HCT116 (cell line): ENCODE data around the gene RNF208. TPM values are rescaled to one million over a fixed set of nuclear protein-coding genes. Genes with fewer than 3 reads are reported as not detected.

ENCODE experiments used
- ATAC-seq: fragments of 200-7000 bp; cut with Tn5 transposase; 2 replicates; pipeline ENCODE4 v1.9.1; 2020; ENCODE audit warnings: mild to moderate bottlenecking, moderate library complexity
- BruUV-seq: library from RNA; stranded (reverse); fragments of 400-500 nt; replicated peaks from 2 replicates; lab custom pipeline; 2021; lab: Mats Ljungman, UMichigan
- CTCF ChIA-PET: fragments of 300-600 bp; sonication (Branson Sonifier 250); formaldehyde crosslinking; loops from one replicate; lab custom pipeline; 2021; ENCODE audit warnings: antibody characterized with exemption; lab: Charles Lee
- POLR2A ChIA-PET: fragments of 300-600, 350-600 bp; sonication (Branson Sonifier 250); formaldehyde crosslinking; loops from one replicate; lab custom pipeline; 2021; ENCODE audit warnings: antibody characterized with exemption; lab: Charles Lee
- RAD21 ChIA-PET, 2 experiments: fragments of 300-600 bp; sonication (Branson Sonifier 250); formaldehyde crosslinking; loops; one replicate each; lab custom pipeline; 2023; ENCODE audit warnings: low total read pairs in 2 of 2; ENCODE audit not compliant: uncharacterized antibody in 2 of 2, unreplicated experiment in 2 of 2, low non-redundant PET in 1 of 2; lab: Charles Lee
- DNase-seq: peaks from one replicate; pipeline ENCODE4 v3.0.0-alpha.2; 2010; ENCODE audit warnings: low read depth, low spot score
- H2AFZ ChIP-seq: fragments of 200-600 bp; shearing (Covaris generic), sonication (generic); 2 replicates; pipeline ENCODE4 v1.6.1; 2017; ENCODE audit warnings: low read depth, mixed run types, mixed read lengths, antibody characterized with exemption, low read length; ENCODE audit not compliant: poor library complexity, severe bottlenecking
- H3K27ac ChIP-seq: 2 replicates; pipeline ENCODE4 v1.5.1; 2012; ENCODE audit warnings: low read depth, low read length
- H3K27me3 ChIP-seq: fragments of 200-600 bp; sonication (generic); 2 replicates; pipeline ENCODE4 v1.6.1; 2016; ENCODE audit warnings: mixed run types, low read length, mixed read lengths; ENCODE audit not compliant: insufficient read depth
- H3K36me3 ChIP-seq, 2 experiments: fragments of 200-500 bp in 1 of 2; fragments of 200-600 bp in 1 of 2; sonication (Bioruptor generic) in 1 of 2; sonication (generic) in 1 of 2; 2 replicates each; pipeline versions ENCODE4 v1.5.1 to v1.6.1; 2014 to 2016; ENCODE audit warnings: low read length in 2 of 2, inconsistent platforms in 1 of 2, mixed read lengths in 1 of 2, mixed run types in 1 of 2; ENCODE audit not compliant: insufficient read depth in 2 of 2, control insufficient read depth in 1 of 2
- H3K4me1 ChIP-seq, 2 experiments: fragments of 200-600 bp in 1 of 2; sonication (generic) in 1 of 2; 2 replicates each; pipeline versions ENCODE4 v1.5.1 to v1.6.1; 2012 to 2017; ENCODE audit warnings: low read length in 2 of 2, inconsistent platforms in 1 of 2, mild to moderate bottlenecking in 1 of 2, mixed read lengths in 1 of 2, mixed run types in 1 of 2, moderate library complexity in 1 of 2; ENCODE audit not compliant: insufficient read depth in 2 of 2, control insufficient read depth in 1 of 2
- H3K4me2 ChIP-seq: fragments of 200-600 bp; sonication (generic); 2 replicates; pipeline ENCODE4 v1.6.1; 2017; ENCODE audit warnings: mixed run types, low read length, mixed read lengths
- H3K4me3 ChIP-seq, 2 experiments: fragments of 200-600 bp in 1 of 2; sonication (generic) in 1 of 2; replicated peaks in 1 of 2; 2 replicates each; pipeline ENCODE4 v1.5.1; 2011 to 2016; ENCODE audit warnings: low read length in 2 of 2, control low read depth in 1 of 2, low read depth in 1 of 2, mild to moderate bottlenecking in 1 of 2, mixed read lengths in 1 of 2, mixed run types in 1 of 2
- H3K79me2 ChIP-seq: fragments of 200-600 bp; sonication (generic); 2 replicates; pipeline ENCODE4 v1.6.1; 2017; ENCODE audit warnings: mild to moderate bottlenecking, mixed run types, low read length, moderate library complexity, mixed read lengths; ENCODE audit not compliant: insufficient read depth
- H3K9ac ChIP-seq: fragments of 200-600 bp; sonication (generic); 2 replicates; pipeline ENCODE4 v1.6.1; 2016; ENCODE audit warnings: low read length, mixed read lengths
- H3K9me2 ChIP-seq: fragments of 200-600 bp; sonication (generic), shearing (Covaris generic); 2 replicates; pipeline ENCODE4 v1.6.1; 2017; ENCODE audit warnings: mixed run types, mild to moderate bottlenecking, moderate library complexity; ENCODE audit not compliant: insufficient read depth
- H3K9me3 ChIP-seq, 2 experiments: fragments of 200-500 bp in 1 of 2; fragments of 200-600 bp in 1 of 2; sonication (Bioruptor generic) in 1 of 2; sonication (generic) in 1 of 2; 2 replicates each; pipeline ENCODE4 v1.6.1; 2014 to 2017; ENCODE audit warnings: low read length in 2 of 2, mixed read lengths in 2 of 2, inconsistent platforms in 1 of 2, low read depth in 1 of 2, mild to moderate bottlenecking in 1 of 2, mixed run types in 1 of 2, moderate library complexity in 1 of 2; ENCODE audit not compliant: control insufficient read depth in 1 of 2, insufficient read depth in 1 of 2
- H4K20me1 ChIP-seq: fragments of 200-600 bp; sonication (generic), shearing (Covaris generic); 2 replicates; pipeline ENCODE4 v1.6.1; 2017; ENCODE audit warnings: mixed run types, mild to moderate bottlenecking, moderate library complexity; ENCODE audit not compliant: insufficient read depth
- CBX3 ChIP-seq: IDR thresholded peaks from 2 replicates; pipeline ENCODE4 v1.6.1; 2012; ENCODE audit warnings: low read depth
- CEBPB ChIP-seq: IDR thresholded peaks from 2 replicates; pipeline ENCODE4 v1.6.1; 2012; ENCODE audit warnings: low read depth
- EGR1 ChIP-seq: IDR thresholded peaks from 2 replicates; pipeline ENCODE4 v1.6.1; 2012; ENCODE audit warnings: low read depth
- EZH2 ChIP-seq: fragments of 200-600 bp; sonication (generic); IDR thresholded peaks from 2 replicates; pipeline ENCODE4 v1.6.1; 2017; ENCODE audit warnings: antibody characterized with exemption, mixed run types
- EZH2phosphoT487 ChIP-seq: fragments of 200-600 bp; IDR thresholded peaks from 2 replicates; pipeline ENCODE4 v1.6.1; 2018; ENCODE audit warnings: antibody characterized with exemption, borderline replicate concordance
- POLR2A ChIP-seq: IDR thresholded peaks from 2 replicates; pipeline ENCODE4 v1.7.0; 2011; ENCODE audit warnings: borderline replicate concordance; ENCODE audit not compliant: insufficient read depth, insufficient read length; ENCODE audit errors: extremely low read depth
- POLR2AphosphoS5 ChIP-seq: IDR thresholded peaks from 2 replicates; pipeline ENCODE4 v1.6.1; 2011; ENCODE audit warnings: mild to moderate bottlenecking, low read depth, low read length, moderate library complexity
- SP1 ChIP-seq: IDR thresholded peaks from 2 replicates; pipeline ENCODE4 v1.6.1; 2012; ENCODE audit warnings: low read depth
- SRF ChIP-seq: IDR thresholded peaks from 2 replicates; pipeline ENCODE4 v1.6.1; 2012; ENCODE audit warnings: low read depth
- TCF7L2 ChIP-seq: IDR thresholded peaks from 2 replicates; pipeline ENCODE4 v1.7.0; 2011; ENCODE audit warnings: borderline replicate concordance, inconsistent platforms; ENCODE audit not compliant: insufficient read depth, insufficient read length; ENCODE audit errors: extremely low read depth
- ZFX ChIP-seq: fragments of 450-650 bp; IDR thresholded peaks from 2 replicates; pipeline ENCODE4 v1.6.1; 2017
- ZNF274 ChIP-seq: fragments of 200-500 bp; sonication (Bioruptor generic); IDR thresholded peaks from 2 replicates; pipeline ENCODE4 v1.6.1; 2014; ENCODE audit warnings: mild to moderate bottlenecking, low read depth, low read length, inconsistent platforms
- intact Hi-C: fragments of 100-400 bp; cut with micrococcal nuclease; formaldehyde crosslinking; loops from 2 replicates; pipeline ENCODE4 v1.10.0; 2022
- total RNA-seq: library from RNA; stranded (reverse); gene quantifications from one replicate; pipeline ENCODE4 v1.2.1, GENCODE V29; 2021; ENCODE audit not compliant: unreplicated experiment
- TF ChIP-seq, protein P1 (sequence below): IDR thresholded peaks from 2 replicates; pipeline ENCODE4 v1.6.1; 2012; ENCODE audit warnings: low read depth
- TF ChIP-seq, protein P2 (sequence below): IDR thresholded peaks from 2 replicates; pipeline ENCODE4 v1.6.1; 2011; ENCODE audit warnings: mild to moderate bottlenecking, low read length, moderate library complexity; ENCODE audit not compliant: insufficient replicate concordance; ENCODE audit errors: extremely low read depth
- TF ChIP-seq, protein P3 (sequence below): IDR thresholded peaks from 2 replicates; pipeline ENCODE4 v1.6.1; 2012

RNF208 gene
- total RNA-seq, 1 experiment from 2014 or later, result 26.1 TPM

DNA sequence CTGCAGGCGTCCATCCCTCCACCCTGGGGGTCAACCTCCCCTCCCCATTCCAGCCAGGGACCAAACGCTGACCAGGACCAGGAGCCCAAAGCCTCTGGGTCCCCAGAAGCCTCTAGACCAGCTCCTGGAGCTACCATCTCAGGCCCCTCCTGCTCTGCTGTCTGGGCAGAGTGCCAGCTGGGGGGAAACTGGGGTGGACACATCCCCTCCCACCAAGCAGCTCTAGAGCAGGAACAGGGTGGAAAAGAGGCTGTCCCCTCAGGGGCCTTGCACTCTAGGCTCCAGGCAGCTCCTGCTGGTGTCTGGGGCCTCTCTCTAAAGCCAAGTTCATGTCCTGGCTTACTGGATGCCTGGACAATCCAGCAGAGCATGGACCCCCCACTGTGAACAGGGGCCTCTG is 29.2 kb downstream of the RNF208 start:
- Histone ChIP-seq H3K9me2 (no peaks in the 10 kb centered on the region), H3K27ac (no peak overlapping the region), H4K20me1 (no peaks in the 10 kb centered on the region), H3K9me3 (no peaks in the 10 kb centered on the region), H3K4me3 (no peak overlapping the region), H3K27me3 (no peaks in the 10 kb centered on the region), H2AFZ (no peak overlapping the region), H3K9ac (no peak overlapping the region), H3K36me3 (peaks cover 0 to 6% of the 10 kb centered on the region in 2 experiments; a peak in 1 of 4 replicates), H3K4me2 (no peak overlapping the region), H3K4me1 (peaks cover 24 to 43% of the 10 kb centered on the region in 2 experiments), H3K79me2 (peaks cover 34% of the 10 kb centered on the region)
- no peak for DNase-seq
- ChIA-PET CTCF (no interaction called here), POLR2A (no interaction called here), RAD21 (no interaction called here)
- TF ChIP-seq, protein P1, sequence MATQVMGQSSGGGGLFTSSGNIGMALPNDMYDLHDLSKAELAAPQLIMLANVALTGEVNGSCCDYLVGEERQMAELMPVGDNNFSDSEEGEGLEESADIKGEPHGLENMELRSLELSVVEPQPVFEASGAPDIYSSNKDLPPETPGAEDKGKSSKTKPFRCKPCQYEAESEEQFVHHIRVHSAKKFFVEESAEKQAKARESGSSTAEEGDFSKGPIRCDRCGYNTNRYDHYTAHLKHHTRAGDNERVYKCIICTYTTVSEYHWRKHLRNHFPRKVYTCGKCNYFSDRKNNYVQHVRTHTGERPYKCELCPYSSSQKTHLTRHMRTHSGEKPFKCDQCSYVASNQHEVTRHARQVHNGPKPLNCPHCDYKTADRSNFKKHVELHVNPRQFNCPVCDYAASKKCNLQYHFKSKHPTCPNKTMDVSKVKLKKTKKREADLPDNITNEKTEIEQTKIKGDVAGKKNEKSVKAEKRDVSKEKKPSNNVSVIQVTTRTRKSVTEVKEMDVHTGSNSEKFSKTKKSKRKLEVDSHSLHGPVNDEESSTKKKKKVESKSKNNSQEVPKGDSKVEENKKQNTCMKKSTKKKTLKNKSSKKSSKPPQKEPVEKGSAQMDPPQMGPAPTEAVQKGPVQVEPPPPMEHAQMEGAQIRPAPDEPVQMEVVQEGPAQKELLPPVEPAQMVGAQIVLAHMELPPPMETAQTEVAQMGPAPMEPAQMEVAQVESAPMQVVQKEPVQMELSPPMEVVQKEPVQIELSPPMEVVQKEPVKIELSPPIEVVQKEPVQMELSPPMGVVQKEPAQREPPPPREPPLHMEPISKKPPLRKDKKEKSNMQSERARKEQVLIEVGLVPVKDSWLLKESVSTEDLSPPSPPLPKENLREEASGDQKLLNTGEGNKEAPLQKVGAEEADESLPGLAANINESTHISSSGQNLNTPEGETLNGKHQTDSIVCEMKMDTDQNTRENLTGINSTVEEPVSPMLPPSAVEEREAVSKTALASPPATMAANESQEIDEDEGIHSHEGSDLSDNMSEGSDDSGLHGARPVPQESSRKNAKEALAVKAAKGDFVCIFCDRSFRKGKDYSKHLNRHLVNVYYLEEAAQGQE, result no peak
- TF ChIP-seq SRF, result no peak
- intact Hi-C loops, result no loop called here
- no TSS peak for BruUV-seq
- no peak for ATAC-seq

DNA sequence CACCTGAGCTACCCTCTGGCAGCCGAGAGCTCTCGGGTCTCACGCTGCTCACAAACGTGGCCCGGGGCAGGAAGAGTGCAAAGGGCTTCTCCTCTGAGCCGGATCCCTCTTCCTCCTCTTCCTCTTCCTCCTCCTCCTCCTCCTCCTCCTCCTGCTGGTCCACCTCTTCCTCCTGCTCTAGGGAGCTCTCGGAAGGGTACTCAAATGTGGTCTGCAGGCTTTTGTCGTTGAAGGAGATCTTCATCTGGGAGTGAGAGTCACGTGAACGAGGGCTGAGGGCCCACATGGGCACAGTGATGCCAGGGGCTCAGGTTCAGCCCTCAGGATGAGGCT is 29.6 kb downstream of the RNF208 start:
- ChIA-PET RAD21 (no interaction called here), CTCF (no interaction called here), POLR2A (no interaction called here)
- H3K9me3 ChIP-seq, result no peaks in the 10 kb centered on the region
- H3K27me3 ChIP-seq, result no peaks in the 10 kb centered on the region
- no peak overlapping the region for H2AFZ ChIP-seq
- H3K27ac ChIP-seq, result no peak overlapping the region
- H3K9me2 ChIP-seq, result no peaks in the 10 kb centered on the region
- H3K4me2 ChIP-seq, result no peak overlapping the region
- peaks cover 0 to 7% of the 10 kb centered on the region in 2 experiments; a peak in 1 of 4 replicates for H3K36me3 ChIP-seq
- BruUV-seq, result no TSS peak
- DNase-seq, result no peak
- intact Hi-C loops, result no loop called here
- no peak overlapping the region for H3K4me3 ChIP-seq
- no peak for ATAC-seq
- H3K4me1 ChIP-seq, result peaks cover 26 to 42% of the 10 kb centered on the region in 2 experiments
- no peak overlapping the region for H3K9ac ChIP-seq
- H4K20me1 ChIP-seq, result no peaks in the 10 kb centered on the region
- peaks cover 39% of the 10 kb centered on the region for H3K79me2 ChIP-seq
- TF ChIP-seq, protein P2, sequence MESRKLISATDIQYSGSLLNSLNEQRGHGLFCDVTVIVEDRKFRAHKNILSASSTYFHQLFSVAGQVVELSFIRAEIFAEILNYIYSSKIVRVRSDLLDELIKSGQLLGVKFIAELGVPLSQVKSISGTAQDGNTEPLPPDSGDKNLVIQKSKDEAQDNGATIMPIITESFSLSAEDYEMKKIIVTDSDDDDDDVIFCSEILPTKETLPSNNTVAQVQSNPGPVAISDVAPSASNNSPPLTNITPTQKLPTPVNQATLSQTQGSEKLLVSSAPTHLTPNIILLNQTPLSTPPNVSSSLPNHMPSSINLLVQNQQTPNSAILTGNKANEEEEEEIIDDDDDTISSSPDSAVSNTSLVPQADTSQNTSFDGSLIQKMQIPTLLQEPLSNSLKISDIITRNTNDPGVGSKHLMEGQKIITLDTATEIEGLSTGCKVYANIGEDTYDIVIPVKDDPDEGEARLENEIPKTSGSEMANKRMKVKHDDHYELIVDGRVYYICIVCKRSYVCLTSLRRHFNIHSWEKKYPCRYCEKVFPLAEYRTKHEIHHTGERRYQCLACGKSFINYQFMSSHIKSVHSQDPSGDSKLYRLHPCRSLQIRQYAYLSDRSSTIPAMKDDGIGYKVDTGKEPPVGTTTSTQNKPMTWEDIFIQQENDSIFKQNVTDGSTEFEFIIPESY, result no peak
- TF ChIP-seq, protein P3, sequence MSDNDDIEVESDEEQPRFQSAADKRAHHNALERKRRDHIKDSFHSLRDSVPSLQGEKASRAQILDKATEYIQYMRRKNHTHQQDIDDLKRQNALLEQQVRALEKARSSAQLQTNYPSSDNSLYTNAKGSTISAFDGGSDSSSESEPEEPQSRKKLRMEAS, result no peak
- no peak for TF ChIP-seq ZNF274
- TF ChIP-seq SRF, result no peak
- no peak for TF ChIP-seq ZFX
- TF ChIP-seq CEBPB, result no peak
- TF ChIP-seq TCF7L2, result no peak
- no peak for TF ChIP-seq EZH2phosphoT487
- TF ChIP-seq CBX3, result no peak
- TF ChIP-seq SP1, result no peak
- TF ChIP-seq EZH2, result no peak
- TF ChIP-seq POLR2A, result no peak
- no peak for TF ChIP-seq POLR2AphosphoS5
- no peak for TF ChIP-seq EGR1
